ENCODE results near the gene PTK7.
"Not testable (repeated sequence)": the region's sequence is repeated elsewhere in the genome, so short reads cannot be mapped to it uniquely, and the experiment has no call there.

PTK7 gene

DNA sequence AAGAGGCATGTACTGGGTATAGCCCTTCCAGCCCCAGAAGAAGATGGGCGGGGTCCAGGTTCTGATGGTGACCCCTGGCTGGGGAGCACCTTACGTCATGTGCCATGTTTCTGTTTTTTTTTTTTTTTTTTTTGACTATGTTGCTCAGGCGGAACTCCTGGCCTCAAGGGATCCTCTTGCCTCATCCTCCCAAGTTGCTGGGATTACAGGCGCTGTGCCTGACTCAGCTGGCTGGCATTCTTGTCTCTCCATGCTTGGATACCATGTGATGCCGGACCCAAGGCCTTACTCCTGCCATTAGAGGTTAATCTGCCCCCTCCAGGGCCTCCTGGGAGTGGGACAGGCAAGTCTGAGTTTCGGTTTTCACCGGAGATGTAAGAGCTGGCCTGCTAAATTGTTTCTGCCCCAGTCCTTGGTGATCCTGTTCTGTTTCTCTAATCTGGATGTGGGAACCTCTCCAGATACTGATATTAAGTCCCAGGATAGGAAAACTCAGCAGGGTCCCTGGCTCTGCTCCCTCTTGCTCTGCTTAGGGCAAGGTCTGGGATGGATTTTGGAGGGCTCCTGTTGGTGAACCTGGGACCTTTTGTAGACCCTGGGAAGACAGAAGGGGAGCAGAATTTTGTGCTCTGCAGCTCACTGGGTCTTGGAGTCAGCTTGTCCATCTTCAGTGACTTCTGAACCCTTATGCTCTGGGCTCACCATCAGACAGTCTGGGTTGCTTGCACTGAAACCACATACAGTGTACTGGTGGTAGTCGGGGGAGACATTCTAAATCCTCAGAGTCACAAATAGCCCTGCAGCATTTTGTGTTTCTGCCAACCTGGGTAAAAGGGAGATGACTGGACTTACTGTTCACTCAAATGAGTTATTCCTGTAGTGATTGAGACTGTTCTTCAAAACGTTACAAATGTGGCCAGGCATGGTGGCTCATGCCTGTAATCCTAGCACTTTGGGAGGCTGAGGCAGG lies 45.1 kb downstream of the PTK7 start:
- DNase-seq, result peak; percentile 98

GRCh38 chr6:43122146-43122545 lies 46.0 kb downstream of the PTK7 start:
- DNase-seq, result no peak

DNA sequence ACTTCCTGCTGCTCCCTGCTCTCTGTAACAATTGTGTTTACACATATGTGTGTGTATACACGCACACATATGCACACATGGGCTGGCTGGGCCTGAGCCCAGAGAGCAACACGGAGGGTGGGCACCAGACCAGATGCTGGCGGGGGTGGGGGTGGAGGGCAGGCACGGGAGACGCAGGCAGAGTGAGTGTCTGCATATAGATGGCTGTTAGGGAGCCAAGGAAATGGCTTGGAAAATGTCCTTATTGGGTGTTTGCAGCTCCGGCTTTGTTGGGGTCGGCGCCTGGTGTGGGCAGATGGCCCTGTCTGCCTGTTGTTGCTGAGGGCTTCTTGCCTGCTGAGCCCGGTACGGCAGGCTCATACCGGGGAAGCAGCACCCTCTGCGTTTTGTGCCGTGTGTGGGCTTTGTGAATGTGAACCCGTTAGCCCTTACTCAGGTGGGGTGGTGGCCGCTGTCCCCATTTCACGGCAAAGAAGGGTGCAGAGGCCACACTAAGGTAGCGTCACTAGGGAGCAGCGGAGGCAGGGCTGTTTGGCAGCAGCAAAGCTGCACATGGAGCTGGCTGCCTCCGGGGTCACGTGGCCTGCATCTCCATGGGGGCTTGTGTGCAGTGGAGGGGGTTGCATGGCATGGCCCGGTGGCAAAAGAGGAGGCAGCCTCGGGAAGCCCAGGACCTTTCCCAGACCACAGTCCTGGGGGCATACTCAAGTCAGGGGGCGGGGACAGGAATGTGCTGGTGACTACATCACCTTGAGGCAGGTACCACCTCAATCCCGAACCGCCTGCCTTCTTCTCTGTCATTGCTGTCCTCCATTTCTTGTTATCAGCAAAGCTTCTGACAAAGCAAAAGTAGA lies 47.6 kb downstream of the PTK7 start:
- no peak for DNase-seq

GRCh38 chr6:43124481-43124880 lies 48.4 kb downstream of the PTK7 start:
- no peak for DNase-seq

- peak; percentile 99 for DNase-seq
Observed at GRCh38 chr6:43125119-43125518, 49.0 kb downstream of the PTK7 start.

DNA sequence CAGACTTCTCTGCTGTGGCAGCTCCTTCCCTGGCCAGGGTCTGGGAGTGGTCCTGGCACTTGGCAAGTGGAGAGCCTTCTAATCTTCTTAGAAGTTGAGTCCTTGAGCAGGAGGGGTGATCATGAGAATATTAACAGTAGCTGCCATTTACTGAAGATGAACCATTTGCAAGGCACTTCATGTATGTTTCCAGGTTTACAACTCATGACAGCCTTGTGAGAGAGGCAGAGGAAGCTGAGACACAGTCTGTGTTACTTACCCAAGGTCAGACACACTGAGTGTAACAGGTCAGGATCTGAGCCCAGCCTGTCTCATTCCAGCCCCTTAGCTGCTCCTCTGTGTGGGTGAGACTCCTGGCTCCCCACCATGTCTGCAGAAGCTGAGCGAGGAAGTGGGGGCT lies 49.4 kb downstream of the PTK7 start:
- peak; percentile 47 for DNase-seq

DNA sequence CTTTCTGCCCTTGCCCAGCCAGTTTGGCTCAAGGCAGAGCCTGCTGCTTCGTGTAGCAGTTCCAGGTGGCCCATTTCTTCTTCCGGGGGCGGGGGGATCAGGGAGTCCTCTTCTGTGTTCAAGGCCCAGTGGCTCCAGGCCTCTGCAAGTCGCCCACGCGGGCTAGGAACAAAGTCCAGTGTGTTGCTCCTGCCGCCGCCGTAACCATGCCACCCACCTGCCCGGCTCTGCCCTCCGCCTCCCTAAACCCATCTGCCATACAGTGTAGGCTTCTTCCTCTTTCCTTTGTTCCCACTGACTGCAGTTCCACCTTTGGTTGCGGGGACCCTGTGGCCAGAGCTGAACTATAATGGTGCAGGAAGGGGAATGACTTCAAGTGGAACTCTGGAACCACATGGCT lies 51.1 kb downstream of the PTK7 start:
- DNase-seq, result no peak

DNA sequence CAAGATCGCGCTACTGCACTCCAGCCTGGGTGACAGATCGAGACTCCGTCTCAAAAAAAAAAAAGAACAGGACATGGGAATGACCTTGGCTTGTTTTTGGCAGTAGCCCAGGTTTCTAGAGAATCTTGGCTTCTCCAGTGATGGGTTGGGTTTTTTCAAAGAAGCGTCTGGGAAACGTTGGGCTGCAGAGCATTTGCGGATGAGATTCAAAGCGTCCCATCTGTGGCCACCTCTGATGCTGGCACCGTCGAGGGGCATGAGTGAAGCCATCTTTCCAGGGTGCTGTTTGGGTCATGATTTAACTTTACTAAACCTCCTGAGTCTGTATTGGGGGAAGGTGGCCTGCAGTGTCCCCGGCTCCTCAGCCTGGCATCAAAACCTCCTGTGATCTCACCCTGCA lies 51.8 kb downstream of the PTK7 start:
- peak; percentile 60 for DNase-seq

- DNase-seq, result no peak
Observed at GRCh38 chr6:43128926-43129325, 52.8 kb downstream of the PTK7 start.

- peak; percentile 38 for DNase-seq
Observed at GRCh38 chr6:43129434-43130194, 53.5 kb downstream of the PTK7 start.

DNA sequence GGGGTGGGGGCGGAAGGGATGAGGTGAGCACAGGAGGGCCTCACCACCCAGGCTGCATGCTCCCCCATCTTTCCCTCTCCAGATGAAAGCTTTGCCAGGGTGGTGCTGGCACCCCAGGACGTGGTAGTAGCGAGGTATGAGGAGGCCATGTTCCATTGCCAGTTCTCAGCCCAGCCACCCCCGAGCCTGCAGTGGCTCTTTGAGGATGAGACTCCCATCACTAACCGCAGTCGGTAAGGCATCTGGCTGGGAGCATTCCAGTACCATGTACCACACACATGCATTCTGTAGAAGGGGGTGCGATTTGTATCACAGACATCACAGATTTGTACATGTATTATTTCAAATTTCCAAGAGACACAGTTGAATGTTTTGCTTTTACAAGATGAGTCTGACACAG lies 54.3 kb downstream of the PTK7 start:
- DNase-seq, result no peak

GRCh38 chr6:43131379-43131778 lies 55.3 kb downstream of the PTK7 start:
- DNase-seq, result not testable (repeated sequence)

DNA sequence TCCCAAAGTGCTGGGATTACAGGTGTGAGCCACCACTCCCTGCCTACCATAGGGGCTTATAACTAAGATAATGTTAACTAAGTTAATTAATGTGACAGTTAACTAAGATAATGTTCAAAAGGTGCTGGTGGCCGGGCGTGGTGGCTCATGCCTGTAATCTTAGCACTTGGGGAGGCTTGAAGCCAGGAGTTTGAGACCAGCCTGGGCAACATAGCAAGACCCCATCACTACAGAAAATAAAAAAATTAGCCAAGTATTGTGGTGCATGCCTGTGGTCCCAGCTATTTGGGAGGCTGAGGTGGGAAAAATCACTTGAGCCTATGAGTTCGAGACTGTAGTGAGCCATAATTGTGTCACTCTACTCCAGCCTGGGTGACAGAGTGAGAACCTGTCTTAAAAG lies 62.2 kb downstream of the PTK7 start:
- DNase-seq, result no peak

DNA sequence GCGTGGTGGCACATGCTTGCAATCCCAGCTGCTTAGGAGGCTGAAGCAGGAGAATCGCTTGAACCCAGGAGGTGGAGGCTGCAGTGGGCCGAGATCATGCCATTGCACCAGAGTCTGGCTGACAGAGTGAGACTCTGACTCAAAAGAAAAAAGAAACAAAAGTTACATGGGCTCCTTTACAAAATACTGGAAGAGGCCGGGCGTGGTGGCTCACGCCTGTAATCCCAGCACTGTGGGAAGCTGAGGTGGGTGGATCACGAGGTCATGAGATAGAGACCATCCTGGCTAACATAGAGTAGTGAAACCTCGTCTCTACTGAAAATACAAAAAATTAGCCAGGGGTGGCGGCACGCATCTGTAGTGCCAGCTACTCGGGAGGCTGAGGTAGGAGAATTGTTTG lies 63.9 kb downstream of the PTK7 start:
- not testable (repeated sequence) for DNase-seq

- DNase-seq, result no peak
Observed at GRCh38 chr6:43141644-43142043, 65.5 kb downstream of the PTK7 start.

GRCh38 chr6:43142101-43142500 lies 66.0 kb downstream of the PTK7 start:
- DNase-seq, result no peak

- DNase-seq, result peak; percentile 95
Observed at GRCh38 chr6:43143235-43144128, 67.4 kb downstream of the PTK7 start.

DNA sequence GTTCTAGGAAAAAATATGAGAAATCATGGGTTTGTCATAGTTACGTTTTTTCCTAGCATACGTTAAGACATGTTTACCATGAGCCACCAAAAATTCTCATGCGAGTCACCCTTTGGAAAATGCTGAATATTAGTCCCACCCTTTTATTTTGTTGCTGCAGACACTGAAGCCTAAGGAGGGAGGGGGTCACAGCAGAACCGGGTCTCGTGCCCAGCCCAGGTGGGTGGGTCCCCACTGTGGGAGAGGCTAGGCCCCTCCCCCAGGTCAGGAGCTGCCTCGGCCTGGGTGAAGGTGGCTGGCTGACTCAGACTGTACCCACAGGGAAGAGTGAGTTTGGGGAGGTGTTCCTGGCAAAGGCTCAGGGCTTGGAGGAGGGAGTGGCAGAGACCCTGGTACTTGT lies 68.8 kb downstream of the PTK7 start:
- DNase-seq, result no peak

- DNase-seq, result no peak
Observed at GRCh38 chr6:43146261-43146660, 70.1 kb downstream of the PTK7 start.

GRCh38 chr6:43146709-43147688 lies 70.9 kb downstream of the PTK7 start:
- no peak for DNase-seq

All from fibroblast of upper back skin (primary cell).